H1 (cell line): ENCODE results near the gene VSTM2B. TPM values are rescaled to one million over a fixed set of nuclear protein-coding genes. Genes with fewer than 3 reads are reported as not detected.

Source experiments
- CBX8 ChIP-seq: fragments of 300-800, 300-1000 bp; sonication (generic); IDR thresholded peaks from 2 replicates; pipeline ENCODE4 v1.7.1; 2016; ENCODE audit warnings: low read depth, low read length, borderline replicate concordance
- CHD1 ChIP-seq: IDR thresholded peaks from 2 replicates; pipeline ENCODE4 v1.6.1; 2012; ENCODE audit warnings: low read depth, low read length, improper control_type of control experiment
- CTBP2 ChIP-seq: IDR thresholded peaks from 2 replicates; pipeline ENCODE4 v1.7.0; 2011; ENCODE audit warnings: borderline replicate concordance, mild to moderate bottlenecking, moderate library complexity, mixed read lengths, low read length; ENCODE audit not compliant: insufficient read depth, insufficient read length
- GABPA ChIP-seq: IDR thresholded peaks from 2 replicates; pipeline ENCODE4 v1.6.1; 2011; ENCODE audit warnings: mild to moderate bottlenecking, low read length, moderate library complexity, borderline replicate concordance; ENCODE audit not compliant: insufficient read depth
- GTF2F1 ChIP-seq: IDR thresholded peaks from 2 replicates; pipeline ENCODE4 v1.6.1; 2012; ENCODE audit warnings: low read depth, low read length, improper control_type of control experiment, borderline replicate concordance
- HDAC2 ChIP-seq, 2 experiments: fragments of 300-600 bp in 1 of 2; sonication (generic) in 1 of 2; IDR thresholded peaks; 2 replicates each; pipeline ENCODE4 v1.6.1; 2011 to 2012; ENCODE audit warnings: low read depth in 2 of 2, low read length in 2 of 2, mild to moderate bottlenecking in 2 of 2, moderate library complexity in 2 of 2, borderline replicate concordance in 1 of 2, inconsistent platforms in 1 of 2
- HDAC6 ChIP-seq: IDR thresholded peaks from one replicate; pipeline ENCODE4 v1.7.1; 2012; ENCODE audit warnings: low read depth, mild to moderate bottlenecking, inconsistent platforms, low read length, moderate library complexity
- JUN ChIP-seq: IDR thresholded peaks from 2 replicates; pipeline ENCODE4 v1.6.1; 2011; ENCODE audit warnings: low read depth, mild to moderate bottlenecking, improper control_type of control experiment, low read length
- KDM1A ChIP-seq: fragments of 200-600, 300-600 bp; sonication (generic); IDR thresholded peaks from 2 replicates; pipeline ENCODE4 v1.7.1; 2016; ENCODE audit warnings: mild to moderate bottlenecking, low read length, borderline replicate concordance
- NANOG ChIP-seq: IDR thresholded peaks from 2 replicates; pipeline ENCODE4 v1.6.1; 2011; ENCODE audit warnings: low read length, low read depth, mild to moderate bottlenecking, inconsistent platforms; ENCODE audit not compliant: insufficient read depth, poor library complexity, severe bottlenecking
- NRF1 ChIP-seq: IDR thresholded peaks from 2 replicates; pipeline ENCODE4 v1.6.1; 2011; ENCODE audit warnings: mild to moderate bottlenecking, low read depth, low read length, improper control_type of control experiment
- POLR2A ChIP-seq, 2 experiments: IDR thresholded peaks; 1 replicate in 1 of 2; 2 replicates in 1 of 2; pipeline ENCODE4 v1.6.1; 2011; ENCODE audit warnings: low read depth in 2 of 2, low read length in 2 of 2, mild to moderate bottlenecking in 2 of 2; ENCODE audit errors: control extremely low read depth in 1 of 2
- SIRT6 ChIP-seq: IDR thresholded peaks from one replicate; pipeline ENCODE4 v1.7.1; 2012; ENCODE audit warnings: low read length, inconsistent platforms
- SP1 ChIP-seq: IDR thresholded peaks from 2 replicates; pipeline ENCODE4 v1.6.1; 2011; ENCODE audit warnings: low read depth, low read length
- TAF1 ChIP-seq: IDR thresholded peaks from 2 replicates; pipeline ENCODE4 v1.6.1; 2011; ENCODE audit warnings: mild to moderate bottlenecking, low read depth, low read length
- TAF7 ChIP-seq: optimal IDR thresholded peaks from 2 replicates; pipeline ENCODE3; 2011; ENCODE audit warnings: low read depth, mild to moderate bottlenecking, inconsistent platforms, low read length, moderate library complexity, borderline replicate concordance
- YY1 ChIP-seq: IDR thresholded peaks from 2 replicates; pipeline ENCODE4 v1.6.1; 2011; ENCODE audit warnings: low read depth, mild to moderate bottlenecking, low read length
- ZNF274 ChIP-seq: IDR thresholded peaks from 2 replicates; pipeline ENCODE4 v1.7.0; 2012; ENCODE audit warnings: low read length, borderline replicate concordance; ENCODE audit errors: extremely low read depth
- polyA plus RNA-seq, 7 experiments: library from polyadenylated mRNA; depleted of rRNA in 3 of 7; stranded (reverse) in 5 of 7; unstranded in 2 of 7; fragments of >200 nt in 5 of 7; fragments of 200-250 nt in 2 of 7; gene quantifications; 1 replicate in 5 of 7; 2 replicates in 1 of 7; 4 replicates in 1 of 7; pipeline versions ENCODE4 v1.2.1 to v1.2.3, GENCODE V29; 2011 to 2013; ENCODE audit warnings: missing spikeins in 2 of 7, mixed read lengths in 2 of 7
- total RNA-seq: library from RNA; stranded (reverse); fragmentation: NEBNext Ultra II Directional; extraction: Animal tissue kit (Norgen Biotek cat#: 25700); gene quantifications from 2 replicates; pipeline ENCODE4 v1.2.1, GENCODE V29; 2021
- TF ChIP-seq, protein P1 (sequence below): IDR thresholded peaks from 2 replicates; pipeline ENCODE4 v1.6.1; 2012; ENCODE audit warnings: inconsistent platforms
- TF ChIP-seq, protein P2 (sequence below): IDR thresholded peaks from 2 replicates; pipeline ENCODE4 v1.6.1; 2012; ENCODE audit warnings: low read length, inconsistent platforms
- TF ChIP-seq, protein P3 (sequence below): IDR thresholded peaks from 2 replicates; pipeline ENCODE4 v1.6.1; 2011; ENCODE audit warnings: low read depth, mild to moderate bottlenecking, low read length; ENCODE audit not compliant: insufficient read depth

The VSTM2B gene
- total and polyA plus RNA-seq, 2 of the 8 experiments (the other 6 are each of a cell fraction or from before 2014, with no cell fraction given), result 0.82 to 1.5 TPM

DNA sequence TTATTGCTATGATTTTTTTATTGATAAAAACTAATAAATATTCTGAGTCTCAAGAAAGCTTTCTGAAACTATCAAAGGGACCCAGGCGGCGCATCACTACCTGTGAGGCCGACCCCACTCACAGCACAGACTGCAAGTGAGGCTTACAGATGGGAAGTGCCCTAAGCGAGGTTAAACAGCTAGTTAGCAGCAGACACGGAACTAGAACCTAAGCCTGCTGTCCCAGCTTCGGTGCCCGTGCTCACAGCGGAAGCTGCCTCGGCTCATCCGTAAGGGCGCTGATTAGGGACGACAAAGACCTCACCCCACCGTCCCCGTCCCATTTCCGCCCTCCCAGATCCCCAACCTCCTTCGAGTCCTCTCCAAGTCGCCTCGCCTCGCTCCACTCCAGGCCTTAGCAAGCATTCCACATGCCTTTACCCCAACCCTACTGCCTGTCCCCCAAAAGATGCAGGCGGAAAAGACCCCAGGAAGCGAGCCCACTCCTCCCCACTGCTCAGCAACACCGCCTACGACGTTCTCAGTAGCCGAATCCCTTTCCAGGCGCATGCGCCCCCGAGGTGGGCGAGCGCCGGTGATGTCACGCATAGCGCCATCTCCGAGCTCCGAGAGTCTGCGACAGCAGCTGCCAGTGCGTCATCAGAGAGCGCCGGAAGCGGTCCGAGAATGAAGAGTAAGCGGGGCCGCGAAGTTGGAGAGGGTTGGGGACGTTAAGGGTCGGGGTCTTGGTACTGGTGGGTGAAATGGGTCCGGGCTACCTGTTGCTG lies 80.0 kb downstream of the VSTM2B start, which contains the start of gene POP4 (continued):
- TF ChIP-seq, protein P1, sequence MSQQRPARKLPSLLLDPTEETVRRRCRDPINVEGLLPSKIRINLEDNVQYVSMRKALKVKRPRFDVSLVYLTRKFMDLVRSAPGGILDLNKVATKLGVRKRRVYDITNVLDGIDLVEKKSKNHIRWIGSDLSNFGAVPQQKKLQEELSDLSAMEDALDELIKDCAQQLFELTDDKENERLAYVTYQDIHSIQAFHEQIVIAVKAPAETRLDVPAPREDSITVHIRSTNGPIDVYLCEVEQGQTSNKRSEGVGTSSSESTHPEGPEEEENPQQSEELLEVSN, result no peak
- TF ChIP-seq SP1 (peak; percentile 63; the same call in 1 of the 2 replicates), GTF2F1 (peak; percentile 82; the same call in 1 of the 2 replicates), CBX8 (no peak), GABPA (no peak), CHD1 (no peak), NANOG (no peak), ZNF274 (no peak), HDAC6 (no peak), YY1 (peak; percentile 47; the same call in 1 of the 2 replicates), CTBP2 (no peak), POLR2A (IDR thresholded peaks at IDR 0.05; ENCODE audit: control extremely low read depth in 1 of 2, low read depth in 2 of 2, low read length in 2 of 2) (peak; percentile 95 to 98), JUN (no peak), TAF1 (peak; percentile 95), TAF7 (peak; percentile 94), NRF1 (peak; percentile 89), SIRT6 (no peak), KDM1A (no peak), HDAC2 (IDR thresholded peaks at IDR 0.05; ENCODE audit: borderline replicate concordance in 1 of 2, low read depth in 2 of 2, low read length in 2 of 2) (peak in 1 of 2 experiments; percentile 91; a peak in 1 of 4 replicates)
- TF ChIP-seq, protein P2, sequence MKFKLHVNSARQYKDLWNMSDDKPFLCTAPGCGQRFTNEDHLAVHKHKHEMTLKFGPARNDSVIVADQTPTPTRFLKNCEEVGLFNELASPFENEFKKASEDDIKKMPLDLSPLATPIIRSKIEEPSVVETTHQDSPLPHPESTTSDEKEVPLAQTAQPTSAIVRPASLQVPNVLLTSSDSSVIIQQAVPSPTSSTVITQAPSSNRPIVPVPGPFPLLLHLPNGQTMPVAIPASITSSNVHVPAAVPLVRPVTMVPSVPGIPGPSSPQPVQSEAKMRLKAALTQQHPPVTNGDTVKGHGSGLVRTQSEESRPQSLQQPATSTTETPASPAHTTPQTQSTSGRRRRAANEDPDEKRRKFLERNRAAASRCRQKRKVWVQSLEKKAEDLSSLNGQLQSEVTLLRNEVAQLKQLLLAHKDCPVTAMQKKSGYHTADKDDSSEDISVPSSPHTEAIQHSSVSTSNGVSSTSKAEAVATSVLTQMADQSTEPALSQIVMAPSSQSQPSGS, result no peak
- TF ChIP-seq, protein P3, sequence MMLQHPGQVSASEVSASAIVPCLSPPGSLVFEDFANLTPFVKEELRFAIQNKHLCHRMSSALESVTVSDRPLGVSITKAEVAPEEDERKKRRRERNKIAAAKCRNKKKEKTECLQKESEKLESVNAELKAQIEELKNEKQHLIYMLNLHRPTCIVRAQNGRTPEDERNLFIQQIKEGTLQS, result peak; percentile 98
